ENCODE results near the gene SNX33.

Gene SNX33

GRCh38 chr15:75644376-75644775 is 3.3 kb upstream of the SNX33 start:
- no peak for DNase-seq

GRCh38 chr15:75646112-75646943 is 1.4 kb upstream of the SNX33 start:
- no peak for DNase-seq

- DNase-seq, result no peak
These were observed 758 bp upstream of the SNX33 start for GRCh38 chr15:75646944-75647364.

- DNase-seq, result no peak
These were observed 666 bp downstream of the SNX33 start for GRCh38 chr15:75648156-75649000.

- no peak for DNase-seq
These were observed 1.5 kb downstream of the SNX33 start for GRCh38 chr15:75649045-75649761.

- DNase-seq, result no peak
These were observed 2.1 kb downstream of the SNX33 start for GRCh38 chr15:75649848-75650247.

GRCh38 chr15:75650908-75651809 is 3.4 kb downstream of the SNX33 start:
- no peak for DNase-seq

GRCh38 chr15:75651810-75652543 is 4.3 kb downstream of the SNX33 start:
- DNase-seq, result no peak

GRCh38 chr15:75653347-75653913 is 5.7 kb downstream of the SNX33 start:
- DNase-seq, result no peak

- no peak for DNase-seq
These were observed 6.6 kb downstream of the SNX33 start for GRCh38 chr15:75654201-75654907.

- no peak for DNase-seq
These were observed 8.2 kb downstream of the SNX33 start for GRCh38 chr15:75655931-75656330.

- no peak for DNase-seq
These were observed 8.6 kb downstream of the SNX33 start for GRCh38 chr15:75656331-75656730.

GRCh38 chr15:75656813-75657212 is 9.1 kb downstream of the SNX33 start:
- DNase-seq, result no peak

- no peak for DNase-seq
These were observed 11.5 kb downstream of the SNX33 start for GRCh38 chr15:75659141-75659771.

GRCh38 chr15:75659928-75660645 is 12.4 kb downstream of the SNX33 start:
- no peak for DNase-seq

GRCh38 chr15:75661100-75661755 is 13.5 kb downstream of the SNX33 start:
- no peak for DNase-seq

- no peak for DNase-seq
These were observed 14.0 kb downstream of the SNX33 start for GRCh38 chr15:75661756-75662140.

GRCh38 chr15:75662823-75663519 is 15.3 kb downstream of the SNX33 start:
- no peak for DNase-seq

Measured in activated T-cell treated with anti-CD3 and anti-CD28 coated beads, Interleukin-2, amount 50 U/mL, for 1 hour (primary cell).